Kidney epithelial cell (primary cell): Measurements from ENCODE around the gene FYN. TPM values are rescaled to one million over a fixed set of nuclear protein-coding genes. Genes with fewer than 3 reads are reported as not detected.

Experiments
- DNase-seq: peaks from one replicate; pipeline ENCODE4 v3.0.0-alpha.2; 2010; ENCODE audit warnings: low read depth
- H3K27me3 ChIP-seq: 2 replicates; pipeline ENCODE4 v1.6.0; 2011; ENCODE audit warnings: low read length; ENCODE audit not compliant: control insufficient read depth, insufficient read depth
- H3K36me3 ChIP-seq: 2 replicates; pipeline ENCODE4 v1.5.1; 2011; ENCODE audit warnings: low read length; ENCODE audit not compliant: control insufficient read depth, insufficient read depth
- H3K4me3 ChIP-seq: 2 replicates; pipeline ENCODE4 v1.5.1; 2011; ENCODE audit warnings: low read depth, mild to moderate bottlenecking, control low read depth, low read length
- CTCF ChIP-seq: IDR thresholded peaks from 2 replicates; pipeline ENCODE4 v1.5.1; 2011; ENCODE audit warnings: mild to moderate bottlenecking, moderate library complexity, low read length, control low read depth, inconsistent platforms; ENCODE audit not compliant: insufficient read depth, poor library complexity, severe bottlenecking
- total RNA-seq: library from RNA; depleted of rRNA; stranded (reverse); fragments of >200 nt; gene quantifications from 2 replicates; pipeline ENCODE4 v1.2.3, GENCODE V29; 2015

The FYN gene
- total RNA-seq, 1 donor from 2014 or later = 133 TPM

- H3K4me3 ChIP-seq = no peak overlapping the region
- no peaks in the 10 kb centered on the region for H3K27me3 ChIP-seq
- no peak for TF ChIP-seq CTCF
- no peak for DNase-seq
- no peaks in the 10 kb centered on the region for H3K36me3 ChIP-seq
Observed at GRCh38 chr6:111653979-111654378, 219.3 kb downstream of the FYN start.

- Histone ChIP-seq H3K4me3 (no peak overlapping the region), H3K27me3 (no peaks in the 10 kb centered on the region), H3K36me3 (no peaks in the 10 kb centered on the region)
- TF ChIP-seq CTCF = no peak
- DNase-seq = no peak
Observed at GRCh38 chr6:111653434-111653833, 219.8 kb downstream of the FYN start.

GRCh38 chr6:111652156-111652555, 221.1 kb downstream of the FYN start:
- no peak for DNase-seq
- no peak for TF ChIP-seq CTCF
- no peaks in the 10 kb centered on the region for H3K36me3 ChIP-seq
- no peak overlapping the region for H3K4me3 ChIP-seq
- H3K27me3 ChIP-seq = no peaks in the 10 kb centered on the region

GRCh38 chr6:111651185-111652034, 221.8 kb downstream of the FYN start:
- H3K27me3 ChIP-seq = no peaks in the 10 kb centered on the region
- DNase-seq = no peak
- no peaks in the 10 kb centered on the region for H3K36me3 ChIP-seq
- no peak for TF ChIP-seq CTCF
- H3K4me3 ChIP-seq = no peak overlapping the region

- no peak for DNase-seq
Observed at GRCh38 chr6:111650049-111650448, 223.2 kb downstream of the FYN start.

More at GRCh38 chr6:111650049-111650448, 223.2 kb downstream of the FYN start:
- Histone ChIP-seq H3K4me3 (no peak overlapping the region), H3K36me3 (no peaks in the 10 kb centered on the region), H3K27me3 (no peaks in the 10 kb centered on the region)
- no peak for TF ChIP-seq CTCF
